Measurements from ENCODE around the gene GIMAP5. TPM values are rescaled to one million over a fixed set of nuclear protein-coding genes. Genes with fewer than 3 reads are reported as not detected.

Gene GIMAP5
- total RNA-seq, 6 experiments from 2014 or later = 2.9 to 9.8 (median 8.0) TPM

GRCh38 chr7:150755473-150756099, 18.4 kb downstream of the GIMAP5 start:
- intact Hi-C loops (cut with DNase I) = no loop called here
- 0% methylated on average over 2 of the region's 4 CpGs for WGBS (ENCODE audit: insufficient coverage, low coverage, low lambda C conversion rate, missing lambda C conversion rate)
- Histone ChIP-seq H3K27me3 (no peaks in the 10 kb centered on the region), H3K4me1 (peaks cover 0 to 9% (median 0%) of the 10 kb centered on the region in 4 donors), H3K4me3 (no peak overlapping the region), H3K9me3 (no peaks in the 10 kb centered on the region), H3K27ac (peak overlapping the region in 1 of 3 donors; percentile 29), H3K36me3 (no peaks in the 10 kb centered on the region)
- no peak for DNase-seq
- TF ChIP-seq POLR2A (IDR thresholded peaks at IDR 0.05) (no peak), CTCF (IDR thresholded peaks at IDR 0.05) (no peak)
- peak; percentile 56 to 81 (median 68) for ATAC-seq

- DNase-seq (no peak), ATAC-seq (no peak)
- intact Hi-C loops (cut with DNase I) = no loop called here
- Histone ChIP-seq H3K36me3 (no peaks in the 10 kb centered on the region), H3K27ac (peak overlapping the region in 1 of 3 donors; percentile 29), H3K4me1 (peaks cover 0 to 9% (median 0%) of the 10 kb centered on the region in 4 donors), H3K9me3 (no peaks in the 10 kb centered on the region), H3K27me3 (no peaks in the 10 kb centered on the region), H3K4me3 (no peak overlapping the region)
- 78% methylated on average over 1 of the region's 3 CpGs for WGBS (ENCODE audit: insufficient coverage, low coverage, low lambda C conversion rate, missing lambda C conversion rate)
- TF ChIP-seq POLR2A (IDR thresholded peaks at IDR 0.05) (no peak), CTCF (IDR thresholded peaks at IDR 0.05) (no peak)
Observed at GRCh38 chr7:150756166-150756565, 18.9 kb downstream of the GIMAP5 start.

GRCh38 chr7:150756858-150757257, 19.6 kb downstream of the GIMAP5 start:
- Histone ChIP-seq H3K4me1 (peaks cover 0 to 4% (median 0%) of the 10 kb centered on the region in 4 donors), H3K4me3 (no peak overlapping the region), H3K9me3 (no peaks in the 10 kb centered on the region), H3K27me3 (no peaks in the 10 kb centered on the region), H3K36me3 (no peaks in the 10 kb centered on the region), H3K27ac (no peak overlapping the region)
- 12% methylated on average over 1 of the region's 1 CpG for WGBS (ENCODE audit: insufficient coverage, low coverage, low lambda C conversion rate, missing lambda C conversion rate)
- intact Hi-C loops (cut with DNase I) = no loop called here
- ATAC-seq = peak; percentile 51 to 76 (median 66)
- no peak for DNase-seq
- TF ChIP-seq CTCF (IDR thresholded peaks at IDR 0.05) (peak; percentile 49 to 60 (median 56)), POLR2A (IDR thresholded peaks at IDR 0.05) (no peak)

- Histone ChIP-seq H3K4me3 (no peak overlapping the region), H3K27me3 (no peaks in the 10 kb centered on the region), H3K27ac (no peak overlapping the region), H3K4me1 (peaks cover 0 to 15% (median 4%) of the 10 kb centered on the region in 4 donors), H3K36me3 (no peaks in the 10 kb centered on the region), H3K9me3 (no peaks in the 10 kb centered on the region)
- intact Hi-C loops (cut with DNase I) = no loop called here
- WGBS (ENCODE audit: insufficient coverage, low coverage, low lambda C conversion rate, missing lambda C conversion rate) = 75% methylated on average over 1 of the region's 1 CpG
- ATAC-seq (no peak), DNase-seq (no peak)
- TF ChIP-seq POLR2A (IDR thresholded peaks at IDR 0.05) = no peak
- TF ChIP-seq CTCF (IDR thresholded peaks at IDR 0.05) = no peak
Observed at GRCh38 chr7:150759479-150759878, 22.3 kb downstream of the GIMAP5 start.

Data from right lobe of liver (tissue), 6 donors.